Activated CD4-positive, alpha-beta T cell treated with anti-CD3 and anti-CD28 coated beads for 1 hour (primary cell): Measurements from ENCODE around the gene ARID5A.

Experiments used
- DNase-seq: peaks from one replicate; pipeline ENCODE4 v3.0.0-alpha.2; 2020

Gene ARID5A

GRCh38 chr2:96528006-96528699 is 8.4 kb upstream of the ARID5A start:
- peak; percentile 36 for DNase-seq

DNA sequence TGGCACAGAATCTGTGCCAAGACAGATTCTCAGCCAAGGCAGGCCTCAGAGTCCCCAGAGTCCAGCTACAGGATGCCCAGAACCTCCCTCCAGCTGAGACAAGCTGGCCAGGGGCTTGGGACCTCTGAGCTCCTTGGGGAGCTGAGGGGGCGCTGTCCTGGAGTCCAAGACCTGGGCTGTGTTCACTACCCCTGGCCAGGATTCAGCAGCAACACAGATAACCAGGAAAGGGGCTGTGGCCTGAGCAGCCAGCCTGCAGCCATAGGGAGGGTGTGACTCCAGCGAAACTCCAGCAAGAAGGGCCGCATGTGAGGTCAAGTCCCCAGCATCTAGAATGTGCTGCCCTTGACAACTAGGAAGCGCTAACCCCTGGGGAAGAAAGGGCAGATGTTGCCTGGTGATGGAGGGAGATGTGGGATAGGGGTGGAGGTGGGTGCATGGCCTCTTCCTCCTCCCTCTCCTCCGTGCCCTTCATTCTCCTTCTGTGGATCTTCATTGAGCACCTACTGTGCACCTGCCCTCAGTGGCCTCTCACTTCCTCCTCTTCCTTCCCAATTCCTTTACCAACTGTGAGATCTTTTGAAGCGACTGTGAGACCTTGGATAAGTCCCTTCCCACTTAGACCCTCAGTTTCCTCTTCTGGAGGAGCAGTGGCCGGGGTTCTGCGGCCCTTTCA is 7.7 kb upstream of the ARID5A start:
- DNase-seq = no peak

GRCh38 chr2:96529376-96530143 is 7.0 kb upstream of the ARID5A start:
- no peak for DNase-seq

DNA sequence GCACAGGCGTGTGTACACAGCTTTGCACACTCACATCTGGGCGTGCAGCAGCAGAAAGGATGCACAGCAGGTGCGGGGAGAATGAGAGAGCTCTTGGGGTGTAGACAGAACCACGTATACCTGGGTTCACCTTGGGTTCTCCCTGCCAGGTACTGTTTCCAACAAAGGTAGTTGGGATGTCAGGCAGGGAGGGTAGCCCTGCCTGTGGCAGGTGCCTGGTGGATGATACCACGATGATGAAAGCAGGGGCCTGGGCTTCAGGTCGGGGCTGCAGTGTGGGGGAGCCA is 6.5 kb upstream of the ARID5A start:
- DNase-seq = no peak

- no peak for DNase-seq
Measured at GRCh38 chr2:96530474-96531357, 5.8 kb upstream of the ARID5A start.

- no peak for DNase-seq
Measured at GRCh38 chr2:96531366-96531765, 5.2 kb upstream of the ARID5A start.

DNA sequence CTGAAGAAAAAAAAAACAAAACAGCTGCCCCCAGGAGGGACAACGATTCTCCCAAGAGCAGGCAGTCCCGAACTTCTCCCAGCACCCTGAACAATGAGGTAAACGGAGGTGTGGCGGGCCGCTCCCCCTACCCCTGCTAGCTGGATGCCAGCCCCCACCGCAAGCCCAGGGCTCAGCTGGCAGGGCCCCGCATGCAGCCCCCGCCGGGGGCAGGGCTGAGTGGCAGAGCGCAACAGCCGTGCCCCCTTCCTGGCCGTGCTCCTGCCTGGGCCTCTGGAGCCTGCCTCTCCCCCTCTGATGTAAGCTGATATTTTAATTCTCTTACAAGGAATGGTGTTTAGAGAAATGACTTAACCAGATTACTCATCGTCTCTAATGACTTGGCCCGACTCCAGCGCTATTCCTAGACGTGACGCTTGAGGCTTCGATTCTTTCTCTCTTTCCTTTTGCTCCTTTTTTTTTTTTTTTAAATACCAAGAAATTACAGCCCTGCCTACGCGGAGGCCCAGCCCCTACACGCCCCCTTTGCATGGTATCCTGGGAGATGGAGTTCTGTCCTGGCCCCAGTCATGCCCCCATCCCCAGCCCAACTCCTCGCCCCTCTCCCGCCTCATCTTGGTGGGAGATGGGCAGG is 4.6 kb upstream of the ARID5A start:
- peak; percentile 81 for DNase-seq

DNA sequence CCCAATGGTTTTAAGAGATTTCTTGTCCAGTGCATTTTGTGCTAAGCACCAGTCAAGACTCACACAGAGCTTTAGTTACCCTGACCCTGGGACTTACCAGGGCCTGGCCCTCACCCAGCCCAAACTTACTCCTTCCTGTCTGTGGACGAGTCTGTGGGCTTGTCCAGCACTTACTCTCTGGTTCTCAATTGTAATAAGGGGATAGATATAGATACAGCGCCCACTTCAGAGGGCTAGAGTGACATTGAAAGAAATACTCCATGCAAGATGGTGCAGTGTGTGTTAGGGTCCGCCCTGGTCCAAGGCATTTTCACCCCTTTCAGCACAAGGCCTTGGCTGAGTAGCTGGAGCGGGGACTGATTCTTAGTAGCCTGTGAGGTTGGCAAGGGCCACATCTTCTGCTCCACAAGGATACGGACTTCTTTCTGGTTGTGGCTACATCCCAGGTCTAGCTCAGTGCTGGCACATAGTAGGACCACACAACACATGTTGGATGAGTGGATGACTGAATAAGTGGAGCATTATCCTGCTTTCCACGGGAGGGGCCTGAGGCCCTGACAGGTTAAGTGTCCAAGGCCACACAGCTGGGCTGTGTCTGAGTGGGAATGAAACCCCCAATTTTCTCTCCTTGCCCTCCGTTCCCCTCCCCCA is 3.8 kb upstream of the ARID5A start:
- DNase-seq = no peak

DNA sequence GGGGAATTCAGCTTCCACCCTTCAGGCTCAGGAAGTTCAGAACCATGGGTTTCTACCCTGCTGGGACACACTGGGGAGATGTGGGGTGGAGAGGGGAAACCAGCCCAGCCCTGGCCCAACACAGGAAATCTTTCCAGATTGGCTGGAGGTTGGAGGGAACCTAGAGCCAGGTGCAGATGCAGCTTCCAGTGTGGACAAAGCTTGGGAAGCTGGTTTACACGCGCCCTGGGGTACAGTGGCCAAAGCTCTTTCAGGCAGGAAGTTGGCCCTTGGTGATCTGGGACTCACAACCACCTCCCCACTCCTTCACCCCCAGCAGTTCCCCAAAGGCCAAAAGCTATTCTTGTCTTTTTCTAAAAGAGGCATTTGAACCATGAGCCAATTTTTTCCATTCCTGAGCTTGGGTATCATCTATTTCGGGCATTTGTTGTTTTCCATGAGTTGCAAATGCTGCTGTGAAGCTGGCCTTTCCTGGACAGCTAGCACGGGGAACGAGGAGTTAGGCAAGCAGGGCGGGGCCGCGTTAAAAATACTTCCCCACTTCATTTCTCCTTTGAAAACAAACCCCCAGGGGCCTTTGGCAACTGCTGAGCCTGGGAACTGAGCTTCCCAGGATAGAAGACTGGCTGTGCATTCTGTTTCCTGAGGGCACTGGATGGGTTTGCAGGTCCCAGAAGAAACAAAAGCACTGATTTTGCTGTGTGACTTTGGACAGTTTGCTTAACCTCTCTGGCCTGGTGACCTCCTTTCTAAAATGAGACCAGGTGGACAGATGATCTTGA is 3.1 kb upstream of the ARID5A start:
- DNase-seq = no peak

- DNase-seq = no peak
Measured at GRCh38 chr2:96534141-96534540, 2.4 kb upstream of the ARID5A start.

DNA sequence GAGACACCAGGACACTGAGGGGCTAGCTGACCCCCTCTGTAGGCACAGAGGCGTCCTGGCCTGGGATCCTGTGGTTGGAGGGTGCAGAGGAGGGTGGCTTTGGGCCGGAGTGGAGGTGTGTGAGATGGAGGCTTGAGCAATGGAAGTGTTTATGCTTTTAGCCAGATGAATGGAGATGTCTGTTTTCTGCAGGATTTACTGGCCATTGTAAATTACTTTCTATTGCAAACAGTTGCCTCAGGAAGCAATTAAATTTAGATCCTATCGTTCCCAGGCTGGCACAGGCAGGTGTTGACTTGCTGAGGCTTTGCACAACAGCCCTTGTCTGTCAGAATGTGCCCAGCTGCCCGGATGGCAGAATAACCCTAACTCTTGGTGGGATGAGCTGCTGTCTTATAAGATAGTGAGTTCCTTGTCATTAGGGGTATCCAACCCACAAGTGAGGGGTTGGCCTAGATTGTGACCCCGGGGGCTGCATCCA is 1.8 kb upstream of the ARID5A start:
- no peak for DNase-seq

DNA sequence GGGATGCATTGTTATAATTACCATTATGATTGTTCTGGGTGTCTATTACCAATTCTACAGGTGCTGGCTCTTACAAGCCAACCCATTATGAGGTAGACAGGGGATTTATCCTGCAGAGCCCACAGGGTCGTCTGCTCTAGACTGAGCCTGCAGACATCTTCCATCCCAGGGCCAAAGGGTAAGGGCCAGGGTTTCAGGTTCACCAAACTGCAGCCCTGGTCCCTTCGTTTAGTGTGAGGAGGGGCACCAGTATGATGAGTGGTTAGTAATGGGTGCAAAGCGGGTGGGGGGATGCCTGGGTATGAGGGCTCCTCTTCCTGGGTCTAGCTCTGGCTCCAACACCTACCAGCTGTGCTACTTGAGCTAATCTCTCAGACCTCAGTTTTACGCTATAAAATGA is 1.2 kb upstream of the ARID5A start:
- no peak for DNase-seq

DNA sequence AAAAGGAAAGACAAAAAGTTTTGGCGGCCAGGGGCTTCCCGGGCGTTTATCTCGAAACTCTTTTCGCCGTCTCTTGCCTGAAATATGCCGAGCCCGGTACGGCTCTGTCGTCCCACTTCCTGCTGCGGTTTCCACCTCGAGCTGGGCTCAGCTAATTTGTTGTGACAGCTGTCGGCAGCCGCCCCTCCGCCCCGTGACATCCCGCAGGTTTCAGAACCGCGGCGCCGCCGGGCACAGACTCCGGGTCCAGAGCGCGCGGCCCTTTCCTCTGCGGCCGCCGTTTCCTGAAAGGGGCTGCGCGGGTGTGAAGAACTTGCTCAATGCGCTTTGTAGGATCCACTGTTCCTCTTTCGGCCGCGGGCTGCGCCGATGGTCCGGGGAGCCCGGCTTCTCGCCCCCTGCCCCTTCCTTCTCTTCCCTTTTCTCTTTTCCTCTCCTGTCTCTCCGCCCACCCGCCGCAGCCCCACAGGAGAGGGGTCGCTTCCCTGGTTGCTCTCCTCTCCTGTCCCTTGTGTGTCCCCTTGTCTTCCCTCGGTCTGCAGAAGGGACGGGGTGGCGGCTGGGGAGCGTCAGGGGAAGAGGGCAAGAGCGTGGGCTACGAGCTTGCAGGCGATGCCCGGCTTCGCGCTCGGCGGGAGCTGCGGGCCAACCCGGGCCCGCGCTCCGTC is 648 bp downstream of the ARID5A start:
- peak; percentile 71 for DNase-seq

- no peak for DNase-seq
Measured at GRCh38 chr2:96537734-96538486, 1.4 kb downstream of the ARID5A start.

DNA sequence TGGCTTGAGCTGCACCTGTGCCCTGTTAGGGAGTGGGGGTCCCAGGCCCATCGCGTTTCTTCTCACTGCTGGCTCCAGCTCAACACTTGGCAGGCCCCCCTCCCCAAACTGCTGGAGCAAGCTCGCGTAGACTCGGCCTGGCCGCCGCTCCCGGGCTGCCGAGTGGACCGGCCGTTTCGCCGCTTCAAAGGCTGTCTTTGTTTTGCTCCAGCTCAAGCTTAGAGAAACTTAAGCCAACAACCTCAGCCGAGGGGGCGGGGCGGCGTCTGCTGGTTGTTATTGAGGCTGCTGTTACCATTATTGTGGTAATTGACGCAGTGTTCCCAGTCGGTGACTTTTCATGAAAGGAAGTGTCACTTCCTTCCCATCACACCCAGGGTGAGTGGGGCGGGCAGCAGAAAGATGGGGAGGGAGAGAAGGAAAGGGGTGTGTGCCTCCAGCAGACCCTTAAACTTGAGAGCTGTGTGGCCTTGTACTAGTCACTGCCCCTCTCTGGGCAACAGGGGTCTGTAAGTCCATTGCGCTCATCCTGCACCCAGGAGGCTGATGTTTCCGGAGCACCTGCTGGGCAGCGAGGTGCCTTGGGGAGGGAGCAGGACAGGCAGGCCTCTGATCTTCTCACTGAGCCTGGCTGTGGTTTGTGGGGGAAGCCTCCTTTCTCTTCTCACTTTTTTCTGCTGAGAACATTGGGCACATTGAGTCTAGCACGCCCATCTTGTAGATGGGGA is 2.1 kb downstream of the ARID5A start:
- DNase-seq = peak; percentile 82

- DNase-seq = no peak
Measured at GRCh38 chr2:96539215-96539920, 2.8 kb downstream of the ARID5A start.

DNA sequence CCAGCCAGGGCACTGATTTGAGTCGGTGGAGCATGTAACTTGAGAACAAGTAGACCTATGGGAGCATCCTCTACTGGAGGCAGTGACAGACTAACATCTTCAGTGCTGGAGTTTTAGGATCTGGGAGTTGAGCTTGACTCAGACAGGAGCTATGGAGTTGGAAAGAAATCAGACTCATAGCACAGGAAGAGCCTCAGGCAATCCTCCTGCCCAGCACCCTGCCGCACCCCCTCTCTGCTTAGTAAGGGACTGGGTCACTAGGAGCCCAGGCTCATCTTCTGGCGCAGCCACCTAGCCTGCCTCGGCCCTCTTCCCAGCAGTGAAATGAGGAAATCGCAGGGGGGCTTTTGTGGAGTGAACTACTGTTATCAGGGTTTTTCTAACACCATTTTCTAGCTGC is 3.6 kb downstream of the ARID5A start:
- no peak for DNase-seq

- DNase-seq = no peak
Measured at GRCh38 chr2:96541398-96542152, 5.0 kb downstream of the ARID5A start.
